ENCODE results near the gene AHNAK2. TPM values are rescaled to one million over a fixed set of nuclear protein-coding genes. Genes with fewer than 3 reads are reported as not detected.

Gene AHNAK2
- total and polyA plus RNA-seq, 9 of the 15 experiments (the other 6 are each of a cell fraction or from before 2014, with no cell fraction given) = 0.04 to 0.09 (median 0.04) TPM; not detected in 6

GRCh38 chr14:105021656-105022275 lies 43.6 kb upstream of the AHNAK2 start (continued):
- TF ChIP-seq USF2 (CRISPR knock-in tag; IDR thresholded peaks at IDR 0.05) = no peak
- TF ChIP-seq TSC22D4 (tag; IDR thresholded peaks at IDR 0.05) = no peak
- TF ChIP-seq KDM5B (IDR thresholded peaks at IDR 0.05; ENCODE audit: insufficient replicate concordance, low read depth, low read length) = peak; percentile 48
- TF ChIP-seq XRCC3 (IDR thresholded peaks at IDR 0.05) = no peak
- no peak for TF ChIP-seq HMGN3 (IDR thresholded peaks at IDR 0.05; ENCODE audit: borderline replicate concordance, extremely low read depth, insufficient read length, low read depth, low read length)
- TF ChIP-seq SOX6 (IDR thresholded peaks at IDR 0.05) = no peak
- TF ChIP-seq ZBTB40 (IDR thresholded peaks at IDR 0.05) = 0 out of 2 replicates have a peak, but pooled peaks have one; percentile 32
- TF ChIP-seq ZBTB40 (CRISPR knock-in tag; IDR thresholded peaks at IDR 0.05) = no peak
- TF ChIP-seq NFRKB (IDR thresholded peaks at IDR 0.05; ENCODE audit: low read depth) = peak; percentile 34; the same call in 1 of the 2 replicates
- no peak for TF ChIP-seq CBFB (CRISPR knock-in tag; IDR thresholded peaks at IDR 0.05)
- TF ChIP-seq PKNOX1 (IDR thresholded peaks at IDR 0.05) = peak; percentile 61
- no peak for TF ChIP-seq ZNF134 (CRISPR knock-in tag; conservative IDR thresholded peaks at IDR 0.05)
- no peak for TF ChIP-seq ARHGAP35 (IDR thresholded peaks at IDR 0.05; ENCODE audit: partially characterized antibody)
- TF ChIP-seq MNT (conservative IDR thresholded peaks at IDR 0.05) = peak; percentile 71 to 90

All from K562 (cell line).